GM12878 (cell line): Measurements from ENCODE around the gene HOGA1.

Experiments
- CBX5 ChIP-seq: sonication (generic); IDR thresholded peaks from 2 replicates; pipeline ENCODE4 v1.6.1; 2016; ENCODE audit warnings: low read depth, moderate library complexity, mild to moderate bottlenecking, inconsistent platforms
- EGR1 ChIP-seq, 2 experiments: IDR thresholded peaks; 1 replicate in 1 of 2; 2 replicates in 1 of 2; pipeline ENCODE4 v1.6.1; 2011 to 2012; ENCODE audit warnings: low read depth in 2 of 2, low read length in 2 of 2, borderline replicate concordance in 1 of 2, mild to moderate bottlenecking in 1 of 2, moderate library complexity in 1 of 2
- EZH2 ChIP-seq: IDR thresholded peaks from 2 replicates; pipeline ENCODE4 v1.6.1; 2012; ENCODE audit warnings: low read depth, mild to moderate bottlenecking, control low read depth, inconsistent platforms, low read length, borderline replicate concordance; ENCODE audit not compliant: control insufficient read depth
- JUNB ChIP-seq: IDR thresholded peaks from 2 replicates; pipeline ENCODE4 v1.6.1; 2016; ENCODE audit warnings: antibody characterized with exemption, mild to moderate bottlenecking
- TF ChIP-seq, protein P1 (sequence below): fragments of 450-650 bp; IDR thresholded peaks from 2 replicates; pipeline ENCODE4 v1.6.1; 2017; ENCODE audit warnings: mild to moderate bottlenecking, moderate library complexity

DNA sequence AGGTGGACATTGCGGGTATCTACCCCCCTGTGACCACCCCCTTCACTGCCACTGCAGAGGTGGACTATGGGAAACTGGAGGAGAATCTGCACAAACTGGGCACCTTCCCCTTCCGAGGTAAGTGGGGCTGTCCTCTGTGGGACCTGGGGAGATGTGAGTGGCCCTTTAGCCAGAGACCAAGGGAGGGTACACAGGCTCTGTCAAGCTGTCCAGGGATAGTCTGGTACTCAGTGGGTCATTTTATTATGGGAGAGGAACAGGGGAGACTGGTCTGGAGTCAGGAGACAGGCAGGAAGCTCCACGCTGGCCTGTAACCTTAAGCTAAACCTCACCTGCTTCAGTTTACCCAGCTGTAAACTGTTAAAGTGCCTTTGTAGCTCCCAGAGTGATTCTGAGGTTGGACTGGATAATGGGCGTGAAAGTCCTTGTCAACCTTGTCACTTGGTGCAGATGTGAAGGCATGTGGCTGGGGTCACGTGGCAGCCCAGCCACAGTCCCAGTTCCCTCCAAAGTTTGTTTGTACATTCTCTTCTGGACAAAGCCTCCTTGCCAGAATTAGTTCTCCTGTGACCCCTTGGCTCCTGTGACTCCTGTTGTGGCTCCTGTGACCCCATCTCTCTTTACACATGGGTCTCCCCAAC, 729 bp downstream of the HOGA1 start:
- no peak for TF ChIP-seq EZH2
- no peak for TF ChIP-seq CBX5
- TF ChIP-seq, protein P1, sequence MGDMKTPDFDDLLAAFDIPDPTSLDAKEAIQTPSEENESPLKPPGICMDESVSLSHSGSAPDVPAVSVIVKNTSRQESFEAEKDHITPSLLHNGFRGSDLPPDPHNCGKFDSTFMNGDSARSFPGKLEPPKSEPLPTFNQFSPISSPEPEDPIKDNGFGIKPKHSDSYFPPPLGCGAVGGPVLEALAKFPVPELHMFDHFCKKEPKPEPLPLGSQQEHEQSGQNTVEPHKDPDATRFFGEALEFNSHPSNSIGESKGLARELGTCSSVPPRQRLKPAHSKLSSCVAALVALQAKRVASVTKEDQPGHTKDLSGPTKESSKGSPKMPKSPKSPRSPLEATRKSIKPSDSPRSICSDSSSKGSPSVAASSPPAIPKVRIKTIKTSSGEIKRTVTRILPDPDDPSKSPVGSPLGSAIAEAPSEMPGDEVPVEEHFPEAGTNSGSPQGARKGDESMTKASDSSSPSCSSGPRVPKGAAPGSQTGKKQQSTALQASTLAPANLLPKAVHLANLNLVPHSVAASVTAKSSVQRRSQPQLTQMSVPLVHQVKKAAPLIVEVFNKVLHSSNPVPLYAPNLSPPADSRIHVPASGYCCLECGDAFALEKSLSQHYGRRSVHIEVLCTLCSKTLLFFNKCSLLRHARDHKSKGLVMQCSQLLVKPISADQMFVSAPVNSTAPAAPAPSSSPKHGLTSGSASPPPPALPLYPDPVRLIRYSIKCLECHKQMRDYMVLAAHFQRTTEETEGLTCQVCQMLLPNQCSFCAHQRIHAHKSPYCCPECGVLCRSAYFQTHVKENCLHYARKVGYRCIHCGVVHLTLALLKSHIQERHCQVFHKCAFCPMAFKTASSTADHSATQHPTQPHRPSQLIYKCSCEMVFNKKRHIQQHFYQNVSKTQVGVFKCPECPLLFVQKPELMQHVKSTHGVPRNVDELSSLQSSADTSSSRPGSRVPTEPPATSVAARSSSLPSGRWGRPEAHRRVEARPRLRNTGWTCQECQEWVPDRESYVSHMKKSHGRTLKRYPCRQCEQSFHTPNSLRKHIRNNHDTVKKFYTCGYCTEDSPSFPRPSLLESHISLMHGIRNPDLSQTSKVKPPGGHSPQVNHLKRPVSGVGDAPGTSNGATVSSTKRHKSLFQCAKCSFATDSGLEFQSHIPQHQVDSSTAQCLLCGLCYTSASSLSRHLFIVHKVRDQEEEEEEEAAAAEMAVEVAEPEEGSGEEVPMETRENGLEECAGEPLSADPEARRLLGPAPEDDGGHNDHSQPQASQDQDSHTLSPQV = no peak
- no peak for TF ChIP-seq JUNB
- TF ChIP-seq EGR1 (IDR thresholded peaks at IDR 0.05; ENCODE audit: borderline replicate concordance in 1 of 2, low read depth in 2 of 2, low read length in 2 of 2) = no peak
